ENCODE data around the gene SLC6A4. TPM values are rescaled to one million over a fixed set of nuclear protein-coding genes. Genes with fewer than 3 reads are reported as not detected.

Gene SLC6A4
- total and polyA plus RNA-seq, 5 experiments from 2014 or later, result 0.05 to 0.16 TPM; not detected in 3

DNA sequence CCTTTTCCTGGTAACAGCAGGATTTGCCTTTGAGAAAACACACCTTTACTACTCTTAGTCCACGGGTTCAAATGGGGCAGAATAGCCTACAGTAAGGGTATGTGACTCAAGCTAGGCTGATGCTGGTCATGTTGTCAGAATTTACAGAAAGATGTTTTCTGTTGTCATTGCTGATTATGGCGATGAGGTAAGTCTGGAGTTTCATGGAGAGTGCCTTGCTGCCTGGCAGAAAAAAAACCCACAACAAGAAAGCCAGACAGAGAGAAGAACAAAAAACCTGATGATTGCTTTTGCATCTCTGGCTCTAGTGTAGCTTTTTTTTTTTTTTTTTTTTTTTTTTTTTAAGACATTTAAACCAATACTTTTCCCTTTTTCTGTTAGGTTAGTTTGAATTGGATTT, 47.9 kb downstream of the SLC6A4 start:
- Mint-ChIP-seq H3K4me3 (no peak overlapping the region), H3K9me3 (no peaks in the 10 kb centered on the region), H3K27ac (peak overlapping the region in 1 of 10 donors; percentile 56)

DNA sequence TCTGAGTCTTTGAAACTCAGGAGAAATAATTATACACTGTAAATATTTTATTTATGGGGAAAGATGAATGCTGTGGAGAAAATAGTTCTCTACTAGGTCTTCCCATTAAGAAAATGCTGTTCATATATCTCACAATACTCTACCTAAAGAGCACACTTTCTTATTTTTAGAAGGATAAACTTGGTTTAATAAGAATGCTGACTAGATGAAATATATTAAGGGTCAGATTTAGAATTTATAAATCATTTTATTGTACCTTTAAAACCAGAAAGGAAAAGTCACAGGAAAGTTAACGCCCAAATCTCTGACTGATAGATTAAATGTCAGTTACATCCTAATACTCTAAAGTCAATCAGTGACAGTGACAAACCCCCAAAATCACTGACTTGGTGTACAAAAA, 48.7 kb downstream of the SLC6A4 start:
- H3K9me3 Mint-ChIP-seq, result no peaks in the 10 kb centered on the region
- POLR2A ChIA-PET, result no interaction called here
- peaks cover 8 to 38% (median 19%) of the 10 kb centered on the region in 3 donors for H3K36me3 Mint-ChIP-seq
- no peak overlapping the region for H3K4me3 Mint-ChIP-seq
- DNase-seq, result no peak
- H3K27ac Mint-ChIP-seq, result peak overlapping the region in 3 of 10 donors; percentile 3 to 54 (median 9)
- H3K4me1 Mint-ChIP-seq, result no peaks in the 10 kb centered on the region
- H3K27me3 Mint-ChIP-seq, result no peaks in the 10 kb centered on the region
- no peak for ATAC-seq

More for the DNA sequence above, 47.9 kb downstream of the SLC6A4 start:
- Mint-ChIP-seq H3K27me3 (no peaks in the 10 kb centered on the region), H3K36me3 (peaks cover 8 to 32% (median 19%) of the 10 kb centered on the region in 3 donors), H3K4me1 (no peaks in the 10 kb centered on the region)
- POLR2A ChIA-PET, result no interaction called here
- DNase-seq (no peak), ATAC-seq (no peak)

DNA sequence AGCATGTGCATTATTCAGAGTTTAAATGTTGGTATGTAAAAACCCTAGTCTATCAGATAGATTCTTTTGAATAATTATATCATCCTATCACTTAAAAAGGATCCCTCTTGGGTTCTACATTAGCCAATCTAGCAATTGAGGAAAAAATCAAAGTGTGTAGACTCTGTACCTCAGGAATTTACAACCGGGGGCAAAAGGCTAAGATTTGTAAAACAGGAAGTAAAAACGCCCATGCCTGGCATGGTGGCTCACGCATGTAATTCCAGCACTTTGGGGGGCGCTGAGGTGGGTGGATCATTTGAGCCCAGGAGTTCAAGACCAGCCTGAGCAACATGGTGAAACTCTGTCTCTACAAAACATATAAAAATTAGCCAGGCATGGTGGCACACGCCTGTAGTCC, 58.6 kb downstream of the SLC6A4 start:
- POLR2A ChIA-PET, result no interaction called here
- Mint-ChIP-seq H3K4me1 (peaks cover 2 to 5% (median 3%) of the 10 kb centered on the region in 4 donors), H3K27ac (peak overlapping the region in 2 of 10 donors; percentile 28 to 47), H3K27me3 (no peaks in the 10 kb centered on the region), H3K4me3 (no peak overlapping the region), H3K36me3 (peaks cover 6 to 87% (median 21%) of the 10 kb centered on the region in 3 donors), H3K9me3 (no peaks in the 10 kb centered on the region)
- ATAC-seq (no peak), DNase-seq (no peak)

DNA sequence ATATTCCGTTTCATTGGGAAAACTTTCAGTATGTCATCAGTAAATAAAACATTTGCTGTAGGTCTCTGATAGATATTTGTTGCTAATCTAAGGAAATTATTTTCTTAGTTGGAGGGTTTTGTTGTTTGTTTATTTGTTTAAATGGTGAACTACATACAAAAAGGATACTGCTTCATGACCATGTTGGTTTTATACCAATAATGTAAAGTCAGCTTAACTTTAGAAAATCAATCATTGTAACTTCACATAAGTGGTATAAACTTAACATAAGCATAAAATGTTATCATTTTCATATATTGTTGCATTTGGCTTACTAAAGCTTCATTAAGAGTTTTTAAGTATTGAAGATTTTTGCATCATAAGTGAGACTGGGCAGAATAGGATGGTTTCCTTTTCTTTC, 60.9 kb downstream of the SLC6A4 start:
- Mint-ChIP-seq H3K27me3 (no peaks in the 10 kb centered on the region), H3K4me1 (peaks cover 5 to 12% (median 9%) of the 10 kb centered on the region in 4 donors), H3K4me3 (no peak overlapping the region), H3K9me3 (no peaks in the 10 kb centered on the region), H3K27ac (no peak overlapping the region), H3K36me3 (peaks cover 0 to 71% (median 18%) of the 10 kb centered on the region in 3 donors)
- DNase-seq (no peak), ATAC-seq (no peak)
- POLR2A ChIA-PET, result no interaction called here

DNA sequence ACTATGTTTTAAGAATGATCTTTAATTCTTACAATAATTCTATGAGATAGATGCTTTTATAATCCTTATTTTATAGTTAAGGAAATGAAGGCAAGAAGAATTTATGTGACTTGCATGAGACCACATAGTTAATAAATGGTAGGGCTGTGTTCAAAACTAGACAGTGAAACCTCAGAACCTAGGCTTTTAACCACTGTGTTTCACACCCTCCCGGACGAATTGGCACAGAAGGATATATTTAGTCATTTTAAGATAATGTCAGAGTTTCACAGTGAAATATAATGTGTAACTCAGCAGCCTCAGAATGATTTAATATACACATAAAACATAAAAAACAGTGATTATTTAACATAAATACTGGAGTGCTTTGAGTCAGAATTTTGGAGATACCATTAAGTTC, 61.8 kb downstream of the SLC6A4 start:
- Mint-ChIP-seq H3K4me1 (peaks cover 5 to 13% (median 10%) of the 10 kb centered on the region in 4 donors), H3K27ac (no peak overlapping the region), H3K4me3 (no peak overlapping the region), H3K9me3 (no peaks in the 10 kb centered on the region), H3K27me3 (no peaks in the 10 kb centered on the region), H3K36me3 (peaks cover 0 to 66% (median 13%) of the 10 kb centered on the region in 3 donors)
- no peak for DNase-seq
- POLR2A ChIA-PET, result no interaction called here
- no peak for ATAC-seq

DNA sequence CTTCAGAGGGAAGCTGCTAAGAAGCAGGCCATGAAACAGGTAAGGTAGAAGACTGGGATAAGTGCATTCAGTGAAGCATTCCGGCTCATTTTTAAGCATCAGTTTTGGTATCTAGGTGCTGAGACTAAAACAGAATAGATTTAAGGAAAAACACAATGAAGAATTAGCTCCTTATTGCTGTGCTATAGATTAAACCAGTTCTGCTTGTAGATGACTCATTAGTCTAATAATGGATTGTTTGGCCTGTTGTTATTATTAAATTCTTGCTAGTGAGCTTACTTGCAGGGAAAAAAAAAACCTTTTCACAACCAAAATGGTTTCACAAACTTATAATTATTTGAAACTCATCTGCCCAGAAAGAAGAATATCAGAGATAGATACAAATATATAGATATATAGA, 62.9 kb downstream of the SLC6A4 start:
- no peak for ATAC-seq
- peak overlapping the region in 1 of 10 donors; percentile 38 for H3K27ac Mint-ChIP-seq
- DNase-seq, result no peak
- POLR2A ChIA-PET, result interaction anchor here (0.7 kb wide), 1 partner anchor 643 kb away, joined by 3 read pairs; no protein-coding TSS in a partner anchor
- H3K27me3 Mint-ChIP-seq, result no peaks in the 10 kb centered on the region
- H3K4me3 Mint-ChIP-seq, result no peak overlapping the region
- peaks cover 5 to 13% (median 10%) of the 10 kb centered on the region in 4 donors for H3K4me1 Mint-ChIP-seq
- no peaks in the 10 kb centered on the region for H3K9me3 Mint-ChIP-seq
- H3K36me3 Mint-ChIP-seq, result peaks cover 0 to 56% (median 10%) of the 10 kb centered on the region in 3 donors

DNA sequence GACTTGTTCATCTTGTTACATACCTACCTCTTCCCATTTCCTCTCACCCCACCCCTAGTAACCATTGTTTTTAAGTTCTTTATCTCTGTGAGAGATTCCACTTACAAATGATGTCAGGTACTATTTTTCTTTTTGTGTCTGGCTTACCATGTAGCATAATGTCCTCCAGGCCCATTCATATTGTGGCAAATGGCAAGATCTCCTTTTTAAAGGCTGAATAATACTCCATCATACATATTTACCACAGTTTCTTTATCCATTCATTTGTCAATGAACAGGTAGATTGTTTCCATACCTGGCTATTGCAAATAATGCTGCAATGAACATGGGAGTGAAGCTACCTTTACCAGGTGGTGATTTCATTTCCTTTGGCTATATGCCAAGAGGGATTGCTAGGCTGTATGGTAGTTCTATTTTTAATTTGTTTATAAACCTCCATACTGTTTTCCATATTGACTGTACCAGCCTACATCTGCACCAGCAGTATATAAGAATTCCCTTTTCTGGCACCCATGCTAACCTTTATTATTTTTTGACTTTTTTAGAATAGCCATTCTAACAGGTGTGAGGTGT, 65.0 kb downstream of the SLC6A4 start:
- no peak for DNase-seq
- ATAC-seq, result no peak
- peaks cover 6 to 25% (median 16%) of the 10 kb centered on the region in 4 donors for H3K4me1 Mint-ChIP-seq
- H3K27ac Mint-ChIP-seq, result peak overlapping the region in 2 of 10 donors; percentile 27 to 79
- no peaks in the 10 kb centered on the region for H3K9me3 Mint-ChIP-seq
- no peak overlapping the region for H3K4me3 Mint-ChIP-seq
- no peaks in the 10 kb centered on the region for H3K27me3 Mint-ChIP-seq
- H3K36me3 Mint-ChIP-seq, result peaks cover 0 to 48% (median 11%) of the 10 kb centered on the region in 3 donors
- POLR2A ChIA-PET, result no interaction called here

DNA sequence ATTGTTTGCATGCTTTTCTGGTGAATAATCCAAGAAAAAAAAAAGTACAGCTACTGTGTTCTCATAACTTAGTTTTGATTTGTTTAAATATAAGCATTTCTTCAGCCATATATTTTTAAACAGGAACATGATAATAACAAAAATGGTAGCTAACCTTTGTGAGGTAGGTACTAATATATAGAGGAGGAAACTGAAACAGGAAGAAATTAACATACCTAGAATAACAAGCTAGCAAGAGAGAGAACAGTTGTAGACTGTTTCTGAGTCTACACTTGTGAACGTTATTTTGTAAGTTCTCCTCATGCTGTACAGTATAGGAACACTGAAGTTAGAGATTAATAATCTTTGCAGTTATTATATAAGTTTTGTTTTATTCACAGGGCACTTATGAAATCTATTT, 69.5 kb downstream of the SLC6A4 start:
- ATAC-seq (no peak), DNase-seq (no peak)
- Mint-ChIP-seq H3K9me3 (peaks cover 0 to 1% (median 0%) of the 10 kb centered on the region in 9 donors), H3K4me1 (peaks cover 7 to 29% (median 15%) of the 10 kb centered on the region in 4 donors), H3K36me3 (peaks cover 0 to 31% (median 16%) of the 10 kb centered on the region in 3 donors), H3K27ac (peak overlapping the region in 1 of 10 donors; percentile 14), H3K4me3 (no peak overlapping the region), H3K27me3 (no peaks in the 10 kb centered on the region)
- POLR2A ChIA-PET, result no interaction called here

DNA sequence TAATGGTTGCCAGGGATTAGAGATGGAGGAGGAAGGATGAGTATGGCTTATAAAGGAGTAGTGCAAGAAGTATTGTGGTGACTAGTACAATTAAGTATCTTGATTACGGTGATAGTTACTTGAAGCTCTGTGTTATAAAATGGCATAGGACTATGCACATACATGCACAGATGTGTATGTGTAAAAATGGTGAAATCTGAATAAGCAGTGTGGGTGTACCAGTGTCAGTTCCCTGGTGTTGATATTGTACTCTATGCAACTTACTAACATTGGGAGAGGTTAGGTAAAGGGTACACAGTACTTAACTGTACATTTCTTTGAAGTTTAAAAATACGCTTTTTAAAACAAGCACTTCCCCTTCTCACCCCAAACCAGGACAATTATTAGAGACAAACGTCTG, 70.3 kb downstream of the SLC6A4 start:
- Mint-ChIP-seq H3K36me3 (peaks cover 8 to 37% (median 23%) of the 10 kb centered on the region in 3 donors), H3K4me1 (peaks cover 8 to 28% (median 14%) of the 10 kb centered on the region in 4 donors), H3K27me3 (no peaks in the 10 kb centered on the region), H3K9me3 (peaks cover 0 to 8% (median under 1%) of the 10 kb centered on the region in 9 donors), H3K27ac (peak overlapping the region in 1 of 10 donors; percentile 37), H3K4me3 (no peak overlapping the region)
- ATAC-seq, result no peak
- POLR2A ChIA-PET, result no interaction called here
- no peak for DNase-seq

DNA sequence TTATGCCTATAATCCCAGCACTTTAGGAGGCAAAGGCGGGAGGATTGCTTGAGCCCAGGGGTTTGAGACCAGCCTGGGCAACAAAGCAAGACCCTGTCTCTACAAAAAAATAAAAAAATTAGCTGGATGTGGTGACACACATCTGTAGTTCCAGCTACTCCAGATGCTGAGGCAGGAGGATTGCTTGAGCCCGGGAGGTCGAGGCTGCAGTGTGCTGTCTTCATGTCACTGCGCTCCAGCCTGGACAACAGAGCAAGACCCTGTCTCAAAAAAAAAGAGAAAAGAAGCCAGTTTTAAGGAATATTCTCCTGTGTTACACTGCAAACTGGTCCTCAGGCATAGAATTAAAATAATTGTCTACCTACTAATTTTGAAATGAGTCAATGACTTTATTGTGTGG, 71.0 kb downstream of the SLC6A4 start:
- no peak for DNase-seq
- Mint-ChIP-seq H3K27me3 (no peaks in the 10 kb centered on the region), H3K36me3 (peaks cover 12 to 44% (median 29%) of the 10 kb centered on the region in 3 donors), H3K27ac (peak overlapping the region in 1 of 10 donors; percentile 37), H3K4me3 (no peak overlapping the region), H3K9me3 (peaks cover 0 to 11% (median 5%) of the 10 kb centered on the region in 9 donors), H3K4me1 (peaks cover 9 to 33% (median 19%) of the 10 kb centered on the region in 4 donors)
- POLR2A ChIA-PET, result no interaction called here
- no peak for ATAC-seq

DNA sequence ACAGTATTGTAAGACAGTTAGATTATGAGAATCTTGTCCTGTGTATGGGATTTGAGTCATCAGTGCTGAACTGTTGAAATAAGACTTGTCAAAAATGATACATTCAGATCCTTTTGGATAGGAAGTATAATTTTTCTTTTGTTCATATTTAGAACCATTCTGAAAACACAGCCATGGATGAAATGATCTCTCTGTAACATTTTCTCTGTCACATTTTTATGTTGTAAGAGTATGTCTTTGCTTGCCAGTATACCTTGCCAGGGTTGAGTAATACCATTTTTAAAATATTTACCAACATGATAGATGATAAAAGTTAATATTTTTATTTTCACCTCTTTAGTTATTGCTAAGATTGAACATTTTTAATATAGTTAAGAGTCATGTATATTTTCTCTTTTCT, 73.9 kb downstream of the SLC6A4 start:
- ATAC-seq (no peak), DNase-seq (no peak)
- no peak overlapping the region for H3K27ac Mint-ChIP-seq
- peaks cover 24 to 51% (median 35%) of the 10 kb centered on the region in 4 donors for H3K4me1 Mint-ChIP-seq
- peaks cover 26 to 61% (median 40%) of the 10 kb centered on the region in 3 donors for H3K36me3 Mint-ChIP-seq
- H3K27me3 Mint-ChIP-seq, result no peaks in the 10 kb centered on the region
- POLR2A ChIA-PET, result no interaction called here
- H3K9me3 Mint-ChIP-seq, result peaks cover 0 to 16% (median 5%) of the 10 kb centered on the region in 9 donors
- H3K4me3 Mint-ChIP-seq, result no peak overlapping the region

DNA sequence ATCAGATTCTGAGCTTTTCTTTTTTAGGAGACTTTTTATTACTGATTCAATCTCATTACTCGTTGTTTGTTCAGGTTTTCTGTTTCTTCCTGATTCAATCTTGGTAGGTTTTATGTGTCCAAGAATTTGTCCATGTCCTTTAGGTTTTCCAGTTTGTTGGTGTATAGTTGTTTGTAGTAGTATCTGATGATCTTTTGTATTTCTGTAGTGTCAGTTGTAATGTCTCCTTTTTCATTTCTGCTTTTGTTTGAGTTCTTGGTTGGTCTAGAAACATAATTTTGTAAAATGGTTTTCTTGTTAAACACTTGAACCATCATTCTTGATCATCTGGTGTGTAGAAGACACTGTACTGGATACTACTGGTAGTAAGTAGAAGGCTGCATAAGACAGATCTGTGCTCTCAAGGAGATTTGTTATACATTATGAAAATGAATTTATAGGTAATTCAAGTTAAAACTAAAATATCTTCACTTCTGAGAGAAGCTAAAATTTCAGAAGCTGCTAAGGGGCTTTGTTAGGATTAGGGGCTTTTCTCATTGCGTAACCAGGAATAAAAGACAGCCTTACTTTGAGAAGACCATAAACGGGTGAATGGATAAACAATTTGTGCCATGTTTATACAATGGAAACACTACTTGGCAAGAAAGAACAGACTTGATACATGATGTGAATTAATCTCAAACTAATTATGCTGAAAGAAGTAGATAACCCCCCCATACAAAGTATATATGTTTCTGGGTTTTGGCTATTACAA, 74.9 kb downstream of the SLC6A4 start:
- peaks cover 26 to 44% (median 40%) of the 10 kb centered on the region in 4 donors for H3K4me1 Mint-ChIP-seq
- peaks cover 26 to 60% (median 39%) of the 10 kb centered on the region in 3 donors for H3K36me3 Mint-ChIP-seq
- H3K9me3 Mint-ChIP-seq, result peaks cover 0 to 16% (median 5%) of the 10 kb centered on the region in 9 donors
- POLR2A ChIA-PET, result no interaction called here
- no peaks in the 10 kb centered on the region for H3K27me3 Mint-ChIP-seq
- DNase-seq (no peak), ATAC-seq (no peak)
- H3K27ac Mint-ChIP-seq, result peak overlapping the region in 2 of 10 donors; percentile 42 to 43
- peak overlapping the region in 1 of 10 donors; percentile 33 for H3K4me3 Mint-ChIP-seq
